CD14-positive monocyte (primary cell): ENCODE data around the gene SYPL2. TPM values are rescaled to one million over a fixed set of nuclear protein-coding genes. Genes with fewer than 3 reads are reported as not detected.

ENCODE experiments used
- DNase-seq, 3 donors: peaks; one replicate each; pipeline ENCODE4 v3.0.0-alpha.2; 2011 to 2022
- H2AFZ ChIP-seq: 2 replicates; pipeline ENCODE4 v1.6.0; 2012; ENCODE audit warnings: mild to moderate bottlenecking, low read depth, low read length, inconsistent platforms; ENCODE audit not compliant: insufficient read depth, poor library complexity, severe bottlenecking
- H3K27ac ChIP-seq, 2 donors: 1 replicate in 1 of 2; 2 replicates in 1 of 2; pipeline ENCODE4 v1.5.1; 2012 to 2013; ENCODE audit warnings: low read length in 2 of 2, control low read depth in 1 of 2, inconsistent platforms in 1 of 2, low read depth in 1 of 2, mild to moderate bottlenecking in 1 of 2
- H3K27me3 ChIP-seq, 2 donors: one replicate each; pipeline versions ENCODE4 v1.6.0 to v1.6.1; 2011 to 2013; ENCODE audit warnings: low read length in 2 of 2; ENCODE audit not compliant: control insufficient read depth in 2 of 2, insufficient read depth in 2 of 2
- H3K36me3 ChIP-seq, 2 donors: replicated peaks in 1 of 2; 1 replicate in 1 of 2; 2 replicates in 1 of 2; pipeline versions ENCODE4 v1.5.1 to v1.6.1; 2012 to 2013; ENCODE audit warnings: low read length in 2 of 2, control low read depth in 1 of 2, inconsistent platforms in 1 of 2, mild to moderate bottlenecking in 1 of 2; ENCODE audit not compliant: insufficient read depth in 2 of 2, control insufficient read depth in 1 of 2
- H3K4me1 ChIP-seq, 2 donors: 1 replicate in 1 of 2; 2 replicates in 1 of 2; pipeline versions ENCODE4 v1.5.1 to v1.6.1; 2012 to 2013; ENCODE audit warnings: low read length in 2 of 2, control low read depth in 1 of 2, inconsistent platforms in 1 of 2, mild to moderate bottlenecking in 1 of 2, moderate library complexity in 1 of 2; ENCODE audit not compliant: insufficient read depth in 2 of 2, control insufficient read depth in 1 of 2
- H3K4me2 ChIP-seq: replicated peaks from 2 replicates; pipeline ENCODE3; 2012; ENCODE audit warnings: low read length, moderate library complexity, mild to moderate bottlenecking; ENCODE audit not compliant: poor library complexity, severe bottlenecking; ENCODE audit errors: extremely low read depth
- H3K4me3 ChIP-seq, 3 experiments: fragments of 200-600 bp in 1 of 3; sonication (generic) in 1 of 3; replicated peaks in 1 of 3; 1 replicate in 2 of 3; 2 replicates in 1 of 3; pipeline ENCODE4 v1.5.1; 2011 to 2013; ENCODE audit warnings: low read length in 3 of 3, mild to moderate bottlenecking in 3 of 3, control low read depth in 2 of 3, low read depth in 2 of 3, inconsistent platforms in 1 of 3, moderate library complexity in 1 of 3
- H3K79me2 ChIP-seq: 2 replicates; pipeline ENCODE4 v1.6.0; 2012; ENCODE audit warnings: mild to moderate bottlenecking, control low read depth, inconsistent platforms, low read length, moderate library complexity; ENCODE audit not compliant: insufficient read depth
- H3K9ac ChIP-seq: 2 replicates; pipeline ENCODE4 v1.6.0; 2017; ENCODE audit warnings: low read length, mild to moderate bottlenecking; ENCODE audit not compliant: insufficient read depth, poor library complexity, severe bottlenecking
- H3K9me3 ChIP-seq, 2 donors: replicated peaks in 1 of 2; 1 replicate in 1 of 2; 2 replicates in 1 of 2; pipeline versions ENCODE4 v1.5.1 to v1.6.1; 2012 to 2013; ENCODE audit warnings: low read length in 2 of 2, control low read depth in 1 of 2; ENCODE audit not compliant: control insufficient read depth in 1 of 2, insufficient read depth in 1 of 2
- H4K20me1 ChIP-seq: 2 replicates; pipeline ENCODE4 v1.6.0; 2012; ENCODE audit warnings: mild to moderate bottlenecking, low read length, control low read depth, moderate library complexity; ENCODE audit not compliant: insufficient read depth
- H3K27ac Mint-ChIP-seq, 7 donors: one replicate each; pipeline ENCODE4 v1.8.0; 2020; ENCODE audit warnings: mild to moderate bottlenecking in 7 of 7, mixed read lengths in 7 of 7, moderate library complexity in 6 of 7, inconsistent platforms in 2 of 7
- H3K27me3 Mint-ChIP-seq, 3 donors: one replicate each; pipeline ENCODE4 v1.8.0; 2021 to 2022; ENCODE audit warnings: low read depth in 3 of 3, mild to moderate bottlenecking in 3 of 3, mixed read lengths in 3 of 3, moderate library complexity in 3 of 3, inconsistent platforms in 1 of 3
- H3K36me3 Mint-ChIP-seq, 2 donors: one replicate each; pipeline ENCODE4 v1.8.0; 2020; ENCODE audit warnings: mixed read lengths in 2 of 2, inconsistent platforms in 1 of 2, mild to moderate bottlenecking in 1 of 2
- H3K4me1 Mint-ChIP-seq: one replicate; pipeline ENCODE4 v1.8.0; 2020; ENCODE audit warnings: mild to moderate bottlenecking, mixed read lengths
- H3K4me3 Mint-ChIP-seq, 2 donors: one replicate each; pipeline ENCODE4 v1.8.0; 2020; ENCODE audit warnings: mild to moderate bottlenecking in 2 of 2, mixed read lengths in 2 of 2, moderate library complexity in 1 of 2
- H3K9me3 Mint-ChIP-seq, 7 donors: one replicate each; pipeline ENCODE4 v1.8.0; 2020 to 2022; ENCODE audit warnings: mixed read lengths in 7 of 7, mild to moderate bottlenecking in 6 of 7, moderate library complexity in 6 of 7, inconsistent platforms in 2 of 7
- WGBS: methylation state at CpG from one replicate; pipeline ENCODE4 v1.1.5; 2013; ENCODE audit warnings: missing lambda C conversion rate; ENCODE audit not compliant: insufficient coverage; 5-methylcytosine and 5-hydroxymethylcytosine counted together
- intact Hi-C, 2 donors: fragments of 100-400 bp; cut with micrococcal nuclease; formaldehyde crosslinking; loops; one replicate each; pipeline versions ENCODE4 v1.15.0 to v1.15.1; 2023
- polyA plus RNA-seq, 3 donors: library from polyadenylated mRNA; depleted of rRNA in 1 of 3; unstranded in 2 of 3; stranded (reverse) in 1 of 3; fragments of 300-500 nt in 2 of 3; fragments of >200 nt in 1 of 3; fragmentation: Illumina TruSeq in 2 of 3; gene quantifications; 1 replicate in 2 of 3; 2 replicates in 1 of 3; pipeline ENCODE4 v1.2.3, GENCODE V29; 2012 to 2021
- TF ChIP-seq, protein P1 (sequence below): fragments of 200-600 bp; IDR thresholded peaks from one replicate; pipeline ENCODE4 v1.8.0; 2022; ENCODE audit warnings: antibody characterized with exemption, mild to moderate bottlenecking

The SYPL2 gene
- polyA plus RNA-seq, 3 donors = 0.03 to 0.12 TPM; not detected in 1

DNA sequence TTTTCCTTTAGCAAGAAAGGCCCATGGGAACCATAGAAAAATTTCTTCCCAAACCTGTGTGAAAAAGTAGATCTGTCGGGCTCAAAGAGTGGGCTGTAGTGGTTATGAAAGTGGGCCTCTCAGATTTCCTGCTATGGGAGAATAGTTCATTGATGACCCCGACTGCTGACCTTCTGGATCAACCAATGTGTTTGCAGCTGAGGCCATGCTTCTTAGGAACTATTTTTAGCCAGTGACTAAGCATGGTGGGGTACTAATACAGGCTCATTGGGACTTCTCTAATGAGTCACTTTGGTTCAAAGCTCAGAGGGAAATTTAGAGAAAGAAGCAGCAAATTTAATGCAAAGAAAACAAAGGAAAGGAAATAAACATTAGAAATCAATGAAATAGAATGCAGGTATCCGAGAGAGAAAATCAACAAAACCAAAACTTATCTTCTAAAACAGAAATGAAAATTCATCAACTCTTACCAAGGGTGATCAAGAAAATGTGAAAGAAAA lies 27.5 kb upstream of the SYPL2 start:
- Mint-ChIP-seq H3K27ac (no peak overlapping the region), H3K9me3 (peaks cover 0 to 9% (median 3%) of the 10 kb centered on the region in 7 donors), H3K4me1 (no peaks in the 10 kb centered on the region), H3K36me3 (no peaks in the 10 kb centered on the region), H3K4me3 (no peak overlapping the region), H3K27me3 (peaks cover 2 to 9% (median 5%) of the 10 kb centered on the region in 3 donors)
- Histone ChIP-seq H4K20me1 (no peaks in the 10 kb centered on the region), H3K27ac (no peak overlapping the region), H3K4me1 (no peaks in the 10 kb centered on the region), H3K9ac (no peak overlapping the region), H2AFZ (no peak overlapping the region), H3K36me3 (no peaks in the 10 kb centered on the region), H3K4me2 (no peak overlapping the region), H3K79me2 (no peaks in the 10 kb centered on the region), H3K27me3 (peaks cover 16 to 23% of the 10 kb centered on the region in 2 donors), H3K9me3 (no peaks in the 10 kb centered on the region), H3K4me3 (no peak overlapping the region)
- intact Hi-C loops = loop anchor here in 1 of 2 donors (10.0 kb wide), 1 partner anchor 86 kb away; no protein-coding TSS in a partner anchor
- TF ChIP-seq, protein P1, sequence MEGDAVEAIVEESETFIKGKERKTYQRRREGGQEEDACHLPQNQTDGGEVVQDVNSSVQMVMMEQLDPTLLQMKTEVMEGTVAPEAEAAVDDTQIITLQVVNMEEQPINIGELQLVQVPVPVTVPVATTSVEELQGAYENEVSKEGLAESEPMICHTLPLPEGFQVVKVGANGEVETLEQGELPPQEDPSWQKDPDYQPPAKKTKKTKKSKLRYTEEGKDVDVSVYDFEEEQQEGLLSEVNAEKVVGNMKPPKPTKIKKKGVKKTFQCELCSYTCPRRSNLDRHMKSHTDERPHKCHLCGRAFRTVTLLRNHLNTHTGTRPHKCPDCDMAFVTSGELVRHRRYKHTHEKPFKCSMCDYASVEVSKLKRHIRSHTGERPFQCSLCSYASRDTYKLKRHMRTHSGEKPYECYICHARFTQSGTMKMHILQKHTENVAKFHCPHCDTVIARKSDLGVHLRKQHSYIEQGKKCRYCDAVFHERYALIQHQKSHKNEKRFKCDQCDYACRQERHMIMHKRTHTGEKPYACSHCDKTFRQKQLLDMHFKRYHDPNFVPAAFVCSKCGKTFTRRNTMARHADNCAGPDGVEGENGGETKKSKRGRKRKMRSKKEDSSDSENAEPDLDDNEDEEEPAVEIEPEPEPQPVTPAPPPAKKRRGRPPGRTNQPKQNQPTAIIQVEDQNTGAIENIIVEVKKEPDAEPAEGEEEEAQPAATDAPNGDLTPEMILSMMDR = no peak
- peak in 2 of 3 donors; percentile 8 to 51 for DNase-seq
- 90% methylated on average over 2 of the region's 3 CpGs for WGBS

DNA sequence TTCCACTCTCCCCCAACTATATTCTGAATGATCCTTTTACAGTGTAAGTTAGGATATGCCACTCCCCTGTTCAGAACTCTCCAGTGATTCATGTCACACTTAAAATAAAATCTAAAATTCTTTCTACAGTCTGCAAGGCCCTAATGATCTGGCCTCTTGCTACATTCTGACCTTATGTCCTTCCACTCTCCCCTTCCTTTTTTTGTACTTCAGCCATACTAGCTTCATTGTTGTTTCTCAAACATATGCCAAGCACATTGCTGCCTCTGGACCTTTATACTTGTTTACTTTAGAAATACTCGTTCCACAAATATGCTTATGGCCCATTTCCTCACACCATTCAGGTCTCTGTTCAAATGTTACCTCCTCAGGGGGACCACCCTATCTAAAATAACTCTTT lies 25.3 kb upstream of the SYPL2 start:
- Mint-ChIP-seq H3K4me3 (no peak overlapping the region), H3K4me1 (no peaks in the 10 kb centered on the region), H3K36me3 (no peaks in the 10 kb centered on the region), H3K9me3 (peaks cover 0 to 2% (median 0%) of the 10 kb centered on the region in 7 donors), H3K27ac (no peak overlapping the region), H3K27me3 (peaks cover 3 to 12% (median 10%) of the 10 kb centered on the region in 3 donors)
- Histone ChIP-seq H3K79me2 (no peaks in the 10 kb centered on the region), H3K9ac (no peak overlapping the region), H2AFZ (no peak overlapping the region), H3K4me3 (no peak overlapping the region), H3K27ac (no peak overlapping the region), H3K27me3 (peaks cover 32 to 33% of the 10 kb centered on the region in 2 donors), H3K4me2 (no peak overlapping the region), H3K4me1 (no peaks in the 10 kb centered on the region), H4K20me1 (no peaks in the 10 kb centered on the region), H3K36me3 (no peaks in the 10 kb centered on the region), H3K9me3 (no peaks in the 10 kb centered on the region)
- intact Hi-C loops = loop anchor here in 1 of 2 donors (5.0 kb wide), 1 partner anchor 341 kb away; no protein-coding TSS in a partner anchor
- TF ChIP-seq, protein P1 = no peak
- no peak for DNase-seq
- 67% methylated on average over 1 of the region's 1 CpG for WGBS
